Measurements from ENCODE around the gene RAB2B.

Gene RAB2B

GRCh38 chr14:21509432-21510143 is 32.8 kb upstream of the RAB2B start:
- Histone ChIP-seq H3K27ac (ENCODE audit: low read depth, low read length) (no peak overlapping the region), H3K9ac (ENCODE audit: low read length) (peak overlapping the region; percentile 66), H3K27me3 (ENCODE audit: control insufficient read depth in 1 of 2, insufficient read depth in 2 of 2, low read length in 2 of 2) (no peaks in the 10 kb centered on the region)

DNA sequence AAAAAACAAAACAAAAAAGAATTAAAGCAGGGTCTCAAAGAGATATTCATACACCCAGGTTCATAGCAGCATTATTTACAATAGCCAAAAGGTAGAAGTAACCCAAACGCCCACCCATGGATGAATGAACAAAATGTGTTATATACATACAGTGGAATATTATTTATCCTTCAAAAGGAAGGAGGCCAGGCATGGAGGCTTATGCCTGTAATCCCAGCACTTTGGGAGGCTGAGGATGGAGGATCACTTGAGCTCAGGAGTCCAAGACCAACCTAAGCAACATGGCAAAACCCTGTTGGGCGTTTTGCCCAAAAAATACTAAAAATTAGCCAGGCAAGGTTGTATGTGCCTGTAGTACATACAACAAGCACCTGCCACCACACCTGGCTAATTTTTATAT is 29.8 kb upstream of the RAB2B start:
- Histone ChIP-seq H3K4me1 (ENCODE audit: insufficient read depth, low read length) (peaks cover 14% of the 10 kb centered on the region), H3K36me3 (ENCODE audit: insufficient read depth, low read length) (peaks cover 16% of the 10 kb centered on the region), H3K9ac (ENCODE audit: low read length) (no peak overlapping the region), H3K4me3 (ENCODE audit: low read depth in 1 of 2, low read length in 2 of 2) (no peak overlapping the region), H3K9me3 (ENCODE audit: low read length) (no peaks in the 10 kb centered on the region), H3K27ac (ENCODE audit: low read depth, low read length) (no peak overlapping the region), H3K27me3 (ENCODE audit: control insufficient read depth in 1 of 2, insufficient read depth in 2 of 2, low read length in 2 of 2) (no peaks in the 10 kb centered on the region)

More at GRCh38 chr14:21509432-21510143, 32.8 kb upstream of the RAB2B start:
- no peaks in the 10 kb centered on the region for H3K36me3 ChIP-seq (ENCODE audit: insufficient read depth, low read length)
- peaks cover 14% of the 10 kb centered on the region for H3K4me1 ChIP-seq (ENCODE audit: insufficient read depth, low read length)
- no peaks in the 10 kb centered on the region for H3K9me3 ChIP-seq (ENCODE audit: low read length)
- H3K4me3 ChIP-seq (ENCODE audit: low read depth in 1 of 2, low read length in 2 of 2) = peak overlapping the region in 1 of 2 donors; percentile 95

GRCh38 chr14:21505012-21505553 is 28.3 kb upstream of the RAB2B start:
- peaks cover 9% of the 10 kb centered on the region for H3K4me1 ChIP-seq (ENCODE audit: insufficient read depth, low read length)
- H3K4me3 ChIP-seq (ENCODE audit: low read depth in 1 of 2, low read length in 2 of 2) = no peak overlapping the region
- peaks cover 27% of the 10 kb centered on the region for H3K36me3 ChIP-seq (ENCODE audit: insufficient read depth, low read length)
- no peaks in the 10 kb centered on the region for H3K27me3 ChIP-seq (ENCODE audit: control insufficient read depth in 1 of 2, insufficient read depth in 2 of 2, low read length in 2 of 2)
- H3K9me3 ChIP-seq (ENCODE audit: low read length) = no peaks in the 10 kb centered on the region
- H3K9ac ChIP-seq (ENCODE audit: low read length) = no peak overlapping the region
- no peak overlapping the region for H3K27ac ChIP-seq (ENCODE audit: low read depth, low read length)

DNA sequence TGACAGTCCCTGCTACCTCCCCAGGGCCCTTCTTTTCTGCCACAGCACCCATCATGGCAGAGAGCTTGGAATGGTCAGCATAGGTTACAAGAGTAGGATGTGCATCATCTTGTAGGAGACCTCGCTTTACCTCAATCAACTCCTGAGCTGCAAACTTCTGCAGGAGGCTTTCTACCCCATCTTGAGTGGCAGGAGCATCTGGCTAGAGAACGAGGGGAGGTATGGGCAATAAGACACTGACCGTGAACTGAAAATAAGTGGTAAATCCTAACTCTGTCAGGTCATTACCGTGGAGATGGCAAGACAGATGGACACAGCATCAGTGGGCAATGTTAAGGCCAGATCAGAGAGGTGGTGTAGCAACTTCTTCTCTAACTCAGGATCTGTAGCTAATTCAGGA is 26.6 kb upstream of the RAB2B start:
- H3K27me3 ChIP-seq (ENCODE audit: control insufficient read depth in 1 of 2, insufficient read depth in 2 of 2, low read length in 2 of 2) = no peaks in the 10 kb centered on the region
- no peaks in the 10 kb centered on the region for H3K9me3 ChIP-seq (ENCODE audit: low read length)
- H3K4me1 ChIP-seq (ENCODE audit: insufficient read depth, low read length) = no peaks in the 10 kb centered on the region
- no peak overlapping the region for H3K4me3 ChIP-seq (ENCODE audit: low read depth in 1 of 2, low read length in 2 of 2)
- H3K36me3 ChIP-seq (ENCODE audit: insufficient read depth, low read length) = peaks cover 44% of the 10 kb centered on the region
- H3K27ac ChIP-seq (ENCODE audit: low read depth, low read length) = no peak overlapping the region
- no peak overlapping the region for H3K9ac ChIP-seq (ENCODE audit: low read length)

- no peaks in the 10 kb centered on the region for H3K9me3 ChIP-seq (ENCODE audit: low read length)
- H3K36me3 ChIP-seq (ENCODE audit: insufficient read depth, low read length) = peaks cover 60% of the 10 kb centered on the region
- H3K27ac ChIP-seq (ENCODE audit: low read depth, low read length) = no peak overlapping the region
- no peak overlapping the region for H3K4me3 ChIP-seq (ENCODE audit: low read depth in 1 of 2, low read length in 2 of 2)
- no peaks in the 10 kb centered on the region for H3K27me3 ChIP-seq (ENCODE audit: control insufficient read depth in 1 of 2, insufficient read depth in 2 of 2, low read length in 2 of 2)
- H3K4me1 ChIP-seq (ENCODE audit: insufficient read depth, low read length) = no peaks in the 10 kb centered on the region
- no peak overlapping the region for H3K9ac ChIP-seq (ENCODE audit: low read length)
Observed at GRCh38 chr14:21501568-21501967, 24.8 kb upstream of the RAB2B start.

GRCh38 chr14:21498540-21499526 is 22.1 kb upstream of the RAB2B start:
- Histone ChIP-seq H3K9ac (ENCODE audit: low read length) (no peak overlapping the region), H3K36me3 (ENCODE audit: insufficient read depth, low read length) (peaks cover 81% of the 10 kb centered on the region), H3K4me3 (ENCODE audit: low read depth in 1 of 2, low read length in 2 of 2) (no peak overlapping the region), H3K27ac (ENCODE audit: low read depth, low read length) (no peak overlapping the region), H3K27me3 (ENCODE audit: control insufficient read depth in 1 of 2, insufficient read depth in 2 of 2, low read length in 2 of 2) (no peaks in the 10 kb centered on the region), H3K4me1 (ENCODE audit: insufficient read depth, low read length) (no peaks in the 10 kb centered on the region), H3K9me3 (ENCODE audit: low read length) (no peaks in the 10 kb centered on the region)

- H3K9ac ChIP-seq (ENCODE audit: low read length) = no peak overlapping the region
- H3K4me3 ChIP-seq (ENCODE audit: low read depth in 1 of 2, low read length in 2 of 2) = no peak overlapping the region
- H3K27me3 ChIP-seq (ENCODE audit: control insufficient read depth in 1 of 2, insufficient read depth in 2 of 2, low read length in 2 of 2) = no peaks in the 10 kb centered on the region
- H3K9me3 ChIP-seq (ENCODE audit: low read length) = no peaks in the 10 kb centered on the region
- H3K27ac ChIP-seq (ENCODE audit: low read depth, low read length) = no peak overlapping the region
- no peaks in the 10 kb centered on the region for H3K4me1 ChIP-seq (ENCODE audit: insufficient read depth, low read length)
- peaks cover 79% of the 10 kb centered on the region for H3K36me3 ChIP-seq (ENCODE audit: insufficient read depth, low read length)
Observed at GRCh38 chr14:21496453-21496852, 19.7 kb upstream of the RAB2B start.

- H3K4me1 ChIP-seq (ENCODE audit: insufficient read depth, low read length) = no peaks in the 10 kb centered on the region
- H3K36me3 ChIP-seq (ENCODE audit: insufficient read depth, low read length) = peaks cover 75% of the 10 kb centered on the region
- no peak overlapping the region for H3K4me3 ChIP-seq (ENCODE audit: low read depth in 1 of 2, low read length in 2 of 2)
- H3K27me3 ChIP-seq (ENCODE audit: control insufficient read depth in 1 of 2, insufficient read depth in 2 of 2, low read length in 2 of 2) = no peaks in the 10 kb centered on the region
- H3K27ac ChIP-seq (ENCODE audit: low read depth, low read length) = no peak overlapping the region
- H3K9ac ChIP-seq (ENCODE audit: low read length) = no peak overlapping the region
- H3K9me3 ChIP-seq (ENCODE audit: low read length) = no peaks in the 10 kb centered on the region
Observed at GRCh38 chr14:21494902-21495762, 18.4 kb upstream of the RAB2B start.

DNA sequence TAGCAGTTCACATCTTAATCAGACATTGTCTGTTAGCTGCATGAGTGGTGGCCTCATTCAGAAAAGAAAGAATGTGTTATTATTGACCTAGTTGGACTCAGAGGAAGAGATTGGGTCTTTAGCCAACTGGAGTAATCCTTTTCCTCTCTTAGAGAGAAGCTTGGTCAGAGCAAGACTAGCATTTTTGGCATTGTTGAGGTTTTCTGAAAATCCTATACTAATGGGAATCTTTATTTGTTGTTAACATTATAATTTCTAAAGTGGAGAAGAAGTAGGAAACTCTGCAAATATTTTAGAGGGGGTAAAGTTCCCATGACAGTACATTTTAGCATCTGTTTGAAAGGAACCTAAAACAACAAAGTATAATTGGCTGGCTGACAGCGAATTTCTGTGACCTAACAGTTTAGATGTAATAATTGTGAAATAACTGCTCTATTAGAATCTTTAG is 9.9 kb upstream of the RAB2B start:
- no peak overlapping the region for H3K4me3 ChIP-seq (ENCODE audit: low read depth in 1 of 2, low read length in 2 of 2)
- H3K27me3 ChIP-seq (ENCODE audit: control insufficient read depth in 1 of 2, insufficient read depth in 2 of 2, low read length in 2 of 2) = no peaks in the 10 kb centered on the region
- H3K9ac ChIP-seq (ENCODE audit: low read length) = no peak overlapping the region
- H3K36me3 ChIP-seq (ENCODE audit: insufficient read depth, low read length) = peaks cover 39% of the 10 kb centered on the region
- H3K9me3 ChIP-seq (ENCODE audit: low read length) = no peaks in the 10 kb centered on the region
- no peak overlapping the region for H3K27ac ChIP-seq (ENCODE audit: low read depth, low read length)
- no peaks in the 10 kb centered on the region for H3K4me1 ChIP-seq (ENCODE audit: insufficient read depth, low read length)

DNA sequence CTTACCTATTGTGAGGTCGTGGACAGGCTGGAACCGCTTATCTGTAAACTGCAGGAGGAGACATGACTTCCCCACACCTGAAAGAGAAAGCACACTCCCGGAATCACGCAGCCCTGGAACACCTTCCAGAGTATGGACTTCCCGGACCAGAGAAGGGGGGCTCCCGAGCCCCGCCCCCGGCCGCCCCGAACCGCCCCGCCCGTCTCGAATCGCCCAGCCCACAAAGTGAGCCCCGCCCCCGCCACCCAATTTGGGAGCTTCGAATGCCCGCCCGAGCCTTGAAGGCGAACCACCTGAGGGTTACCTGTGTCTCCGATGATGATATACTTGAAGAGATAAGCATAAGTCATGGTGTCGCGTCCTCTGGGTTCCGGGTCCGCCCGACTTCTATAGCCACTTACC is 235 bp downstream of the RAB2B start:
- H3K4me3 ChIP-seq (ENCODE audit: low read depth in 1 of 2, low read length in 2 of 2) = peak overlapping the region; percentile 65 to 84
- H3K36me3 ChIP-seq (ENCODE audit: insufficient read depth, low read length) = peaks cover 4% of the 10 kb centered on the region
- no peaks in the 10 kb centered on the region for H3K27me3 ChIP-seq (ENCODE audit: control insufficient read depth in 1 of 2, insufficient read depth in 2 of 2, low read length in 2 of 2)
- peaks cover 20% of the 10 kb centered on the region for H3K4me1 ChIP-seq (ENCODE audit: insufficient read depth, low read length)
- no peaks in the 10 kb centered on the region for H3K9me3 ChIP-seq (ENCODE audit: low read length)
- H3K9ac ChIP-seq (ENCODE audit: low read length) = peak overlapping the region; percentile 73
- H3K27ac ChIP-seq (ENCODE audit: low read depth, low read length) = peak overlapping the region; percentile 79
